Measurements from ENCODE around the gene SYNE2.
A peak's percentile ranks its signal among the peaks of the same experiment; 100 is the strongest.
"Not testable (repeated sequence)": the region's sequence is repeated elsewhere in the genome, so short reads cannot be mapped to it uniquely, and the experiment has no call there.

SYNE2 gene

DNA sequence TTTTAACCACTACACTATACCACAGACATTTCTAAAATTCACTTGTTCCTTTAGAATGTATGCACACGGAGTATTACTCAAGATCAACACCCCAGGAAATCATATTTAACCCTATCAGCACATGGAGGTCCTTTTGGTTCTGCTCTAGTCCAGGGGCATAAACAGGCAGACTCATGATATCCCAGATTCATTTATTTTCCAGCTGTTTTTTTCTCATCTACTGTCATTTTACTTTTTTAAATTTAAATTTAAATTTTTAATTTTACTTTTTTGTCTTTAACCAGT lies 17.9 kb downstream of the SYNE2 start:
- H3K4me3 ChIP-seq (ENCODE audit: low read depth, low read length); H3K27me3 ChIP-seq (ENCODE audit: insufficient read depth, low read length); H3K79me2 ChIP-seq (ENCODE audit: control insufficient read depth, insufficient read depth, low read length, unreplicated experiment); H3K36me3 ChIP-seq (ENCODE audit: insufficient read depth, low read length); H3K27ac ChIP-seq (ENCODE audit: low read depth, low read length); H2AFZ ChIP-seq (ENCODE audit: low read length, unreplicated experiment): not testable (repeated sequence)
- peaks cover 16% of the 10 kb centered on the region for H3K4me1 ChIP-seq (ENCODE audit: control insufficient read depth, insufficient read depth, low read length, unreplicated experiment)

DNA sequence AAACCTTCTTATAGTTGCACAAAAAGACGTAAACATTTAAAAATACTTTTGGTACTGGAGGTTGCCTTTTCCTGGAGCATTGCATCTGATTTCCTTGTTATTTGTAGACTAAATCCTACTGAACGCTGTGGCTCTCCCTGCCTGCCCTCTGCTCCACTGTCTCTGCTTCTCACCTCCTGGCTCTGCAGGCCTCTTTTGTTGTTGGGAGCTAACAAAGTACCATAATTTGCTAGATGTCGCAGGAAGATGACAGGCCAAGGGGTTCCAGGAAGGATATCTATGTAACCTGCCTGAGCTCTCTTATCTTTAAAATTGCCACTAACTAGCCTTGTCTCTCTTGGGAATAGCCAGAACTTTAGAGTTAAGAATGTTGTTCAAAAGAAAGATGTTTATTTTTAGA lies 21.4 kb downstream of the SYNE2 start:
- H3K36me3 ChIP-seq (ENCODE audit: insufficient read depth, low read length), result no peaks in the 10 kb centered on the region
- peaks cover 22% of the 10 kb centered on the region for H3K4me1 ChIP-seq (ENCODE audit: control insufficient read depth, insufficient read depth, low read length, unreplicated experiment)
- no peak overlapping the region for H2AFZ ChIP-seq (ENCODE audit: low read length, unreplicated experiment)
- H3K27ac ChIP-seq (ENCODE audit: low read depth, low read length), result no peak overlapping the region
- H3K27me3 ChIP-seq (ENCODE audit: insufficient read depth, low read length), result no peaks in the 10 kb centered on the region
- no peak overlapping the region for H3K4me3 ChIP-seq (ENCODE audit: low read depth, low read length)
- no peaks in the 10 kb centered on the region for H3K79me2 ChIP-seq (ENCODE audit: control insufficient read depth, insufficient read depth, low read length, unreplicated experiment)

DNA sequence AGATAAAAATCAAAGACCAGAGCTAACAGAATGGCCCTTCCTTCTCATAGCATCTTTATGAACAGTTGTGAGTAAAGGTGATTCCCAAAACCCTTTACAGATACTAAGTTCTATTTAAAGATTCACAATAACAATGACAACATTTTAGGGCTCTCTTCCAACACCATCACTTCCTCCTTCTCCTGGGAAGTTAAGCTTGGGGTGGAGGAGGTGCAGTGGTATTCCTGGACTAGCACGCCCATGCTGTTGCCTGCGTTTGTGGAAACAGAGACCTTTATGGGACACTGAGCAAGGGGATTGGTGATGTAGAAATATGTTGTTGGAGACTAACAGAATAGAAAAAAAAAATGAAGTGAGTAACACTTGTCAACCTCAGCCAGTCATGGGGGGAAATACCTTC lies 22.5 kb downstream of the SYNE2 start:
- H3K4me1 ChIP-seq (ENCODE audit: control insufficient read depth, insufficient read depth, low read length, unreplicated experiment), result peaks cover 17% of the 10 kb centered on the region
- no peaks in the 10 kb centered on the region for H3K27me3 ChIP-seq (ENCODE audit: insufficient read depth, low read length)
- H3K4me3 ChIP-seq (ENCODE audit: low read depth, low read length), result no peak overlapping the region
- H2AFZ ChIP-seq (ENCODE audit: low read length, unreplicated experiment), result no peak overlapping the region
- no peaks in the 10 kb centered on the region for H3K36me3 ChIP-seq (ENCODE audit: insufficient read depth, low read length)
- no peaks in the 10 kb centered on the region for H3K79me2 ChIP-seq (ENCODE audit: control insufficient read depth, insufficient read depth, low read length, unreplicated experiment)
- no peak overlapping the region for H3K27ac ChIP-seq (ENCODE audit: low read depth, low read length)

DNA sequence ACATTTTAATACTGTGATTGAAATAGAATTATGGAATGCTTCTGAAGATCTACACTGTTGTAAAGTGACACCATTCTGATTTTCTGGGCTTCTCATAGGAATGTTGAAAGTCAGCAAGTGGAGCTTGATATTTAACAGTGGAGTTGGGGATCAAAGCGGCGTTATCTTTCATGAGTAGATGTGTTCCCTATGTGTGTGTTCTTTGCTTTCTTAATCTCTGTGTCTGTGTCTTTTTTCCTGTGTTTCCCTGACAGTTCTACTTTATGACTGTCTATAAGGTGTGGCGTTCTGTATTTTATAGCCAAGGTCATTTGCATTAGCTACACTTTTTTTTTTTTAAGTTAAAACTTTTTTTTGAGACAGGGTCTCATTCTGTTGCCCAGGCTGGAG lies 24.7 kb downstream of the SYNE2 start:
- H3K4me1 ChIP-seq (ENCODE audit: control insufficient read depth, insufficient read depth, low read length, unreplicated experiment), result peaks cover 17% of the 10 kb centered on the region
- H3K79me2 ChIP-seq (ENCODE audit: control insufficient read depth, insufficient read depth, low read length, unreplicated experiment), result no peaks in the 10 kb centered on the region
- peak overlapping the region; percentile 35; the same call in 1 of the 2 replicates for H3K4me3 ChIP-seq (ENCODE audit: low read depth, low read length)
- H3K27ac ChIP-seq (ENCODE audit: low read depth, low read length), result peak overlapping the region; percentile 49
- no peak overlapping the region for H2AFZ ChIP-seq (ENCODE audit: low read length, unreplicated experiment)
- no peaks in the 10 kb centered on the region for H3K27me3 ChIP-seq (ENCODE audit: insufficient read depth, low read length)
- H3K36me3 ChIP-seq (ENCODE audit: insufficient read depth, low read length), result no peaks in the 10 kb centered on the region

DNA sequence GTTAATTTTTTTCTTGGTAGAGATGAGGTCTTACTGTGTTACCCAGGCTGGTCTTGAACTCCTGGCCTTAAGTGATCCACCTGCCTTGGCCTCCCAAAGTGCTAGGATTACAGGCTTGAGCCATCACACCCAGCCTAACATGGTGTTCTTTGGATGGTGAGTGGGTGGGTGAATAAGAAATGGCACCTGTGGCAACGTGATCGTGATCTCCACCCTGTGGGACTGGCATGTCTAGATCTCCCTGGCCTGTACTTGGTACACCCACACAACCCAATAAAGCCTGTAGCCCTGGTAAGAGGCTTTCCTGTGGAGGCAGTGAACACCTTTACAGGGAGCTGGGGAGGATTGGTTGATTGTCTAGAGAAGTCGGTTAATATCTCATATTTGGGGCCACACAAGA lies 25.2 kb downstream of the SYNE2 start:
- H3K27ac ChIP-seq (ENCODE audit: low read depth, low read length), result no peak overlapping the region
- H3K4me3 ChIP-seq (ENCODE audit: low read depth, low read length), result no peak overlapping the region
- H3K4me1 ChIP-seq (ENCODE audit: control insufficient read depth, insufficient read depth, low read length, unreplicated experiment), result peaks cover 17% of the 10 kb centered on the region
- no peaks in the 10 kb centered on the region for H3K27me3 ChIP-seq (ENCODE audit: insufficient read depth, low read length)
- H2AFZ ChIP-seq (ENCODE audit: low read length, unreplicated experiment), result no peak overlapping the region
- H3K36me3 ChIP-seq (ENCODE audit: insufficient read depth, low read length), result no peaks in the 10 kb centered on the region
- H3K79me2 ChIP-seq (ENCODE audit: control insufficient read depth, insufficient read depth, low read length, unreplicated experiment), result no peaks in the 10 kb centered on the region

DNA sequence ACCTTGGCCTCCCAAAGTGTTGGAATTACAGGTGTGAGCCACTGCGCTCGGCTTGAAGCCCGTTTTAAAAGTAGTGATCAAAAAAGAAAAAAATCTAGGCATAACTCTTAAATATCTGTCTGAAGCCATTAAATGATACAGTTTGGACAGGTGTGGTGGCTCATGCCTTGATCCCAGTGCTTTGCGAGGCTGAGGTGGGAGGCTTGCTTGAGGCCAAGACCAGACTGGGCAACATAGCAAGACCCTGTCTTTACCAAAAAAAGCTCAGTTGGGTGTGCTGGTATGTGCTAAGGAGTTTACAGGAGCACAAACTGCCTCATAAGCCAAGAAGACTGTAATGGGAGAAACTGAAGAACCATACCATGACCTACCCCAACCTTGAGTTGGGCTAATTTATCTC lies 26.0 kb downstream of the SYNE2 start:
- H3K4me1 ChIP-seq (ENCODE audit: control insufficient read depth, insufficient read depth, low read length, unreplicated experiment), result peaks cover 17% of the 10 kb centered on the region
- H3K79me2 ChIP-seq (ENCODE audit: control insufficient read depth, insufficient read depth, low read length, unreplicated experiment), result no peaks in the 10 kb centered on the region
- H3K36me3 ChIP-seq (ENCODE audit: insufficient read depth, low read length), result no peaks in the 10 kb centered on the region
- H3K27me3 ChIP-seq (ENCODE audit: insufficient read depth, low read length), result no peaks in the 10 kb centered on the region
- H3K27ac ChIP-seq (ENCODE audit: low read depth, low read length), result no peak overlapping the region
- no peak overlapping the region for H2AFZ ChIP-seq (ENCODE audit: low read length, unreplicated experiment)
- H3K4me3 ChIP-seq (ENCODE audit: low read depth, low read length), result no peak overlapping the region

DNA sequence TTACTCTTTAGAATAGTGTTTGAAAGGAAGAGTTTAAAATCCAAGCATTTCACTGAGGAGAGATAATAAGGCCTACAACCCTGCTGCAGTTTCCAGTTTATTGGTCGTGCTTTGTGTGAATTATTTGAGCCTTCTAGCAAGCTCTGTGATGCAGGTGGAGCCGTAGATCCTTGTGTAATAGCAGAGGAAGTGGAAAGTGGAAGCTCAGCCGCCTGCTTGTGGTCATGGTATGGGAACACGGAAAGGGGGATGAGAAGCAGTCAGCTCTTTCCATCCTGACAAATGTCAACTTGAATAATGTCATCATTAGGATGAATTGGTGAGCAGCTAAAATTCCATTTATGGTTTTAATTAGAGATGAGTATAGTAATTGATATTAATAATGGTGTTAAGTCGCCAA lies 29.1 kb downstream of the SYNE2 start:
- H3K79me2 ChIP-seq (ENCODE audit: control insufficient read depth, insufficient read depth, low read length, unreplicated experiment), result no peaks in the 10 kb centered on the region
- peaks cover 8% of the 10 kb centered on the region for H3K4me1 ChIP-seq (ENCODE audit: control insufficient read depth, insufficient read depth, low read length, unreplicated experiment)
- no peak overlapping the region for H2AFZ ChIP-seq (ENCODE audit: low read length, unreplicated experiment)
- no peak overlapping the region for H3K4me3 ChIP-seq (ENCODE audit: low read depth, low read length)
- H3K27ac ChIP-seq (ENCODE audit: low read depth, low read length), result no peak overlapping the region
- no peaks in the 10 kb centered on the region for H3K36me3 ChIP-seq (ENCODE audit: insufficient read depth, low read length)
- H3K27me3 ChIP-seq (ENCODE audit: insufficient read depth, low read length), result no peaks in the 10 kb centered on the region

DNA sequence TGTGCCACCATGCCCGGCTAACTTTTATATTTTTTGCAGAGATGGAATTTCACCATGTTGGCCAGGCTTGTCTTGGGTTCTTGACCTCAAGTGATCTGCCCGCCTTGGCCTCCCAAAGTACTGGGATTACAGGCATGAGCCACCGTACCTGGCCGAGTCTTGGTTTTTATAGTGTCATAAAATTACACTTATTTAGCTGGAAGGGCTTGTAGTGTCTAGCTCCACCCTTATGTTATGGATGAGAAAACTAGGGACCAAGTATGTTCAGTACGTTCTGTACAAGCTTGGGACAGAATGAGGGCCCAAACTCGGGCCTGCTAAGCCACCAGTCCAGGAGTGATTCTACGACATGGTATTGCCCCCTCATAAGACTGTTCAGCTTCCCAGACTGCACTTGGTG lies 35.1 kb downstream of the SYNE2 start:
- no peaks in the 10 kb centered on the region for H3K27me3 ChIP-seq (ENCODE audit: insufficient read depth, low read length)
- H3K36me3 ChIP-seq (ENCODE audit: insufficient read depth, low read length), result no peaks in the 10 kb centered on the region
- H3K79me2 ChIP-seq (ENCODE audit: control insufficient read depth, insufficient read depth, low read length, unreplicated experiment), result no peaks in the 10 kb centered on the region
- H2AFZ ChIP-seq (ENCODE audit: low read length, unreplicated experiment), result no peak overlapping the region
- no peak overlapping the region for H3K4me3 ChIP-seq (ENCODE audit: low read depth, low read length)
- H3K27ac ChIP-seq (ENCODE audit: low read depth, low read length), result no peak overlapping the region
- peaks cover 7% of the 10 kb centered on the region for H3K4me1 ChIP-seq (ENCODE audit: control insufficient read depth, insufficient read depth, low read length, unreplicated experiment)

DNA sequence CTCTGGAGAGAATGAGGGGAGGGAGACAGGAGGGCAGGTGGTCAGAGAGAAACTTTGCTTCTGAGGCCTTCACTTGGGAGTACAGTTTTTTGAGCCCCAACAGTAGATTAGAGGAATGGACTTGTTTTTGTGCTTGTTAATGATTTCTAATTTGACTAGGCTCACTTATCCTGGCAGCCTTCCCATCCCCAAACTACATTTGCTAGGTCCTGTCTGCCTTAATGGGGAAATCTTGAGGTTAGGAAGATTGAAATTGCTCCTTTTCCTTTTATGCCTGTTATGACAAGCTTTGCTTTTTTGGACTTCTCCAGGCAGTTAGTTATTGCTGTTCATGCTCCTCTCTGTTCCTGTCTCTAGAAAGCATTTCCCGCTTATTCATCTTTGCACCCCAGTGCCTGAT lies 37.7 kb downstream of the SYNE2 start:
- Histone ChIP-seq H3K4me3 (ENCODE audit: low read depth, low read length) (no peak overlapping the region), H2AFZ (ENCODE audit: low read length, unreplicated experiment) (no peak overlapping the region), H3K79me2 (ENCODE audit: control insufficient read depth, insufficient read depth, low read length, unreplicated experiment) (no peaks in the 10 kb centered on the region), H3K27me3 (ENCODE audit: insufficient read depth, low read length) (no peaks in the 10 kb centered on the region), H3K4me1 (ENCODE audit: control insufficient read depth, insufficient read depth, low read length, unreplicated experiment) (peaks cover 12% of the 10 kb centered on the region), H3K36me3 (ENCODE audit: insufficient read depth, low read length) (no peaks in the 10 kb centered on the region), H3K27ac (ENCODE audit: low read depth, low read length) (no peak overlapping the region)

DNA sequence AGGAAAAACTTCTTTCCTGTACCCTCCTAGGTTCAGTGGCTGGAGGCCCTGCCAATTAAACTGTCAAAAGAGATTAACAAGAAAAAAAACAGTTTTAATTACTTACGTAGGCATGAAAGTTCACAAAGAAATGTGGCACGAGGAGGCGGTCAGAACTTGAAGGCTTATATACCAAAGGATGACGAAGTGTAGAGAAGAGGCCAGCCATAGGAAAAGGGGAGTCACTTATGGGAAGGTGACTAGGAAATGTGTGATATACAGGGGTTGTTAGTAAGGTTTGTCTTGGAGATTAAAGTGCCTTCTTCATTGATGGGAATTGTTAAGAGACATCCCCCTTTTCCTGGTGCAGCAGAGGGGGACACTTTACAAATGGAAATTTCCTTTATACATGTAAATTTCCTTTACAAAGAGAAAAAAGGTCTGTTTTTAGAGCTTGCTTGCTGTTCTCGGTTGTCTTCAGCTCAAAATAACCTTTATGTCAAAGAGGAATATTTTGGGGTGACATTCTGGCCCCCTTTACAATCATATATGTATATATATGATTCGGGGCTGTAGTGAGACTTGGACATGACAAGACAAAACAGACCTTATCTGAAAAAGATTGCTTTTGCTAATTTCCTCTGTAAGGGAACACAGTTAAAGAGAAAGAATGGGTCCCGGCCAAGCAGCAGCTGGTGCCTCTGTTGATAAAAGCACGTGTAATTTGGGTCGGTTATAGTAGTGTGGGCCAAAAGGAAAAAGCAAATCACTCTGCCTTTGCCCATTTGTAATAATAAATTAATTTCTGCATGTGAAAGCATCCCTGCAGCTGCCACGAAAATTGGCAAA lies 38.6 kb downstream of the SYNE2 start:
- H3K4me1 ChIP-seq (ENCODE audit: control insufficient read depth, insufficient read depth, low read length, unreplicated experiment), result peaks cover 18% of the 10 kb centered on the region
- no peak overlapping the region for H3K27ac ChIP-seq (ENCODE audit: low read depth, low read length)
- no peaks in the 10 kb centered on the region for H3K79me2 ChIP-seq (ENCODE audit: control insufficient read depth, insufficient read depth, low read length, unreplicated experiment)
- no peaks in the 10 kb centered on the region for H3K36me3 ChIP-seq (ENCODE audit: insufficient read depth, low read length)
- H2AFZ ChIP-seq (ENCODE audit: low read length, unreplicated experiment), result no peak overlapping the region
- H3K4me3 ChIP-seq (ENCODE audit: low read depth, low read length), result peak overlapping the region; percentile 0; the same call in 1 of the 2 replicates
- no peaks in the 10 kb centered on the region for H3K27me3 ChIP-seq (ENCODE audit: insufficient read depth, low read length)

DNA sequence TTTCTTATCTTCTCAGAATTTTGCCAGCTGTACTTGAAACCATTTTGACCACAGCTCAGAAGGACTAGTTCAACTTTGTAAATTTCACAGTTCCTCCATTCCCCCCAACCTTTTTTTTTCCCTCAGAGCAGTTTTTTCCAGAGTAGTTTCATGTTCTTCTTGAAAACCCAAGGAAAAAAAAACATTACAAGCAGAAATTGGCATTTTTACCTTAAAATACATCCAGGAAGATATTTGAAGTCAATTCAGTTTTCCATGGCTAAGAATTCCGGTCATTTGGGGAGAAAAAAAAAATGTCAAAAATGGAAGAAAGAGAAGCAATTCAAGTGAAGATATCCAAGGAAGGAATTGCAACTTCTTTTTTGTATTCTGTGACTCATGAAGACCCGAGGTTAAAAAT lies 39.5 kb downstream of the SYNE2 start:
- Histone ChIP-seq H3K79me2 (ENCODE audit: control insufficient read depth, insufficient read depth, low read length, unreplicated experiment) (no peaks in the 10 kb centered on the region), H3K4me1 (ENCODE audit: control insufficient read depth, insufficient read depth, low read length, unreplicated experiment) (peaks cover 23% of the 10 kb centered on the region), H3K4me3 (ENCODE audit: low read depth, low read length) (peak overlapping the region; percentile 0; the same call in 1 of the 2 replicates), H3K27me3 (ENCODE audit: insufficient read depth, low read length) (no peaks in the 10 kb centered on the region), H3K27ac (ENCODE audit: low read depth, low read length) (no peak overlapping the region), H2AFZ (ENCODE audit: low read length, unreplicated experiment) (peak overlapping the region; percentile 37), H3K36me3 (ENCODE audit: insufficient read depth, low read length) (no peaks in the 10 kb centered on the region)
